Heart left ventricle (tissue), 16 donors: ENCODE measurements around the gene B3GAT1. TPM values are rescaled to one million over a fixed set of nuclear protein-coding genes. Genes with fewer than 3 reads are reported as not detected.
"Not testable (repeated sequence)": the region's sequence is repeated elsewhere in the genome, so short reads cannot be mapped to it uniquely, and the experiment has no call there.

Source experiments
- ATAC-seq, 4 donors: fragments of 200-7000 bp; cut with Tn5 transposase; one replicate each; pipeline ENCODE4 v1.9.1; 2020 to 2022; ENCODE audit warnings: moderate library complexity in 4 of 4, mild to moderate bottlenecking in 3 of 4, moderate number of reproducible peaks in 1 of 4
- DNase-seq, 5 donors: peaks; one replicate each; pipeline ENCODE4 v3.0.0-alpha.2; 2020
- H3K27ac ChIP-seq, 12 donors: fragments of 200-600 bp; sonication (generic) in 4 of 12; one replicate each; pipeline versions ENCODE4 v1.5.0 to v1.8.0; 2016 to 2022; ENCODE audit warnings: mild to moderate bottlenecking in 2 of 12
- H3K27me3 ChIP-seq, 9 donors: fragments of 200-600 bp; sonication (generic) in 2 of 9; one replicate each; pipeline versions ENCODE4 v1.5.1 to v1.8.0; 2016 to 2022; ENCODE audit warnings: mild to moderate bottlenecking in 3 of 9
- H3K36me3 ChIP-seq, 9 donors: fragments of 200-600 bp; sonication (generic) in 2 of 9; one replicate each; pipeline versions ENCODE4 v1.5.0 to v1.8.0; 2018 to 2022; ENCODE audit warnings: mild to moderate bottlenecking in 2 of 9
- H3K4me1 ChIP-seq, 12 donors: fragments of 200-600 bp; sonication (generic) in 4 of 12; one replicate each; pipeline versions ENCODE4 v1.5.0 to v1.8.0; 2016 to 2022; ENCODE audit warnings: mild to moderate bottlenecking in 3 of 12
- H3K4me3 ChIP-seq, 12 donors: fragments of 200-600 bp; sonication (generic) in 4 of 12; one replicate each; pipeline versions ENCODE4 v1.5.0 to v1.8.0; 2017 to 2022; ENCODE audit warnings: mild to moderate bottlenecking in 9 of 12, moderate library complexity in 4 of 12
- H3K9me3 ChIP-seq, 12 donors: fragments of 200-600 bp; sonication (generic) in 4 of 12; one replicate each; pipeline versions ENCODE4 v1.5.0 to v1.8.0; 2016 to 2022; ENCODE audit warnings: mild to moderate bottlenecking in 1 of 12
- POLR2A ChIP-seq, 2 donors: fragments of 450-650 bp; IDR thresholded peaks; one replicate each; pipeline ENCODE4 v1.6.1; 2017; ENCODE audit warnings: antibody characterized with exemption in 2 of 2, mild to moderate bottlenecking in 2 of 2, moderate library complexity in 2 of 2
- WGBS, 4 donors: extraction: QIAGEN DNeasy Blood & Tissue Kit in 2 of 4; methylation state at CpG; one replicate each; pipeline versions ENCODE4 v1.1.5 to v1.1.7; 2013 to 2018; 5-methylcytosine and 5-hydroxymethylcytosine counted together
- intact Hi-C, 10 donors: fragments of 100-400 bp; cut with DNase I; formaldehyde crosslinking; loops; one replicate each; pipeline versions ENCODE4 v1.11.1 to v1.14.2; 2022
- polyA plus RNA-seq, 2 donors: library from polyadenylated mRNA; stranded (reverse); fragments of 200-250 nt; gene quantifications; one replicate each; pipeline ENCODE4 v1.2.3, GENCODE V29; 2013
- total RNA-seq, 9 donors: library from RNA; depleted of rRNA in 2 of 9; stranded (reverse); fragments of >200 nt in 2 of 9; fragmentation: NEBNext Ultra II Directional in 3 of 9; extraction: Animal tissue kit (Norgen Biotek cat#: 25700) in 3 of 9; gene quantifications; one replicate each; pipeline versions ENCODE4 v1.1.0 to v1.2.4, GENCODE V29; 2016 to 2023
- TF ChIP-seq, protein P1 (sequence below), 12 donors: fragments of 200-600 bp; sonication (generic) in 4 of 12; IDR thresholded peaks; one replicate each; pipeline versions ENCODE4 v1.5.0 to v1.8.0; 2018 to 2022; ENCODE audit warnings: antibody characterized with exemption in 12 of 12, mild to moderate bottlenecking in 5 of 12
- donor health status: ischemic (EF 13 %, LVEDD 7.1; RV severe dilation, severe dysfunction).
- donor health status: healthy with polysubstance abuse.
- donor health status: DM: no; HTN: yes; CAD: no.
- donor health status: DM: no; HTN: no; CAD: no.
- donor health status: ischemic (EF 25% LVEDD 6.9; RV normal size, moderate dysfunction).
- donor health status: ischemic (EF 25% LVEDD 5.7; RV mildly dilated, moderate dysfunction).
- donor health status: healthy.
- donor health status: DM: yes; HTN: yes; CAD: no.
- donor health status: ischemic (EF 35%, LVEDD 5.7; RV mildly dilated, moderate dysfunction).
- donor health status: nonischemic (EF 11% LVEDD 7.7; RV severe dilation, severe dysfunction).
- donor health status: DM: yes; HTN: yes; CAD: no.
- donor health status: PGD.
- donor health status: ischemic (EF 29% LVEDD 5.4; RV normal size, mild dysfunction).
- donor health status: nonischemic (EF 23%, LVEDD 6.1; RV moderate dilation, normal function).

B3GAT1 gene
- total and polyA plus RNA-seq, 11 donors = 0.04 to 0.64 (median 0.09) TPM; not detected in 4

DNA sequence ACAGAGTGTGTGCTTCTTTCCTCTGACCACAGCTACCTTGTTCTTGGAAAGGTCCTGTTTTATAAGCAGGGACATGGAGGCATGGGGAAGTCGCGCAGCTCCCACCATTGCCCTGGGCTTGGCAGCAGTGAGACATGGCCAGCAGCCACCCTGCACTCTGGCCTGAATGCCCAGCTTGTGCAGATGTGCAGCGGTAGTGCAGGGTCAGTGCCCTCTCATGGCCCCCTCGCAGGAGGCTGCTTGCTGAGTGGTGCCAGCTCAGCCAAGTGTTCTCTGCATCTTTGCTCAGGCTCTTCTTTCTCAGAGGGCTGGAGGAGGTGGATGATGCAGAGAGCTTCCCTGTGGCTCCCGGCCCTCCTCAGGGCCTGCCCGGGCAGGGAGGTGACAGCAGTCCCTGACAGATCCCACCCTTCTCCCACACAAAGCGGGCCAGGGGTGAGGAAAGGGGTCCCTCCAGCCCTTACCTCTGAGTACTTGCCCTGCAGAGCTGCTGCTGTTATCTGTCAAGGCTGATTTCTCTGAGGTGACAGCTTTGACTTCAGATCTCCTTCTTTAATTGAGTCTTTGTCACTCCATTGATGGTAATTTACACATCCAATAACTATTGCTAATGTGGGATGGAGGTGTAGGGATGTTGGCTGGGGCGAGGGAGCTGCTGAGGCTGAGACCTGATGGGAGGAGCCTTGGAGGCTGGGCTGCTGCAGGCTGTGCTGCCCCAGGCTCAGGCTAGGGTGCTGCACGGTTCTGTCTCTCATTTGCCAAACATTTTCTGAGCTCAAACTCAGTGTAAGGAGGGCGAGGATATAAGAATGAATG is 47.4 kb upstream of the B3GAT1 start:
- Histone ChIP-seq H3K27me3 (peaks cover 0 to 32% (median 12%) of the 10 kb centered on the region in 9 donors), H3K36me3 (no peaks in the 10 kb centered on the region), H3K4me3 (no peak overlapping the region), H3K4me1 (no peaks in the 10 kb centered on the region), H3K9me3 (peaks cover 0 to 20% (median 10%) of the 10 kb centered on the region in 12 donors), H3K27ac (no peak overlapping the region)
- intact Hi-C loops = no loop called here
- no peak for TF ChIP-seq POLR2A (IDR thresholded peaks at IDR 0.05)
- TF ChIP-seq, protein P1, sequence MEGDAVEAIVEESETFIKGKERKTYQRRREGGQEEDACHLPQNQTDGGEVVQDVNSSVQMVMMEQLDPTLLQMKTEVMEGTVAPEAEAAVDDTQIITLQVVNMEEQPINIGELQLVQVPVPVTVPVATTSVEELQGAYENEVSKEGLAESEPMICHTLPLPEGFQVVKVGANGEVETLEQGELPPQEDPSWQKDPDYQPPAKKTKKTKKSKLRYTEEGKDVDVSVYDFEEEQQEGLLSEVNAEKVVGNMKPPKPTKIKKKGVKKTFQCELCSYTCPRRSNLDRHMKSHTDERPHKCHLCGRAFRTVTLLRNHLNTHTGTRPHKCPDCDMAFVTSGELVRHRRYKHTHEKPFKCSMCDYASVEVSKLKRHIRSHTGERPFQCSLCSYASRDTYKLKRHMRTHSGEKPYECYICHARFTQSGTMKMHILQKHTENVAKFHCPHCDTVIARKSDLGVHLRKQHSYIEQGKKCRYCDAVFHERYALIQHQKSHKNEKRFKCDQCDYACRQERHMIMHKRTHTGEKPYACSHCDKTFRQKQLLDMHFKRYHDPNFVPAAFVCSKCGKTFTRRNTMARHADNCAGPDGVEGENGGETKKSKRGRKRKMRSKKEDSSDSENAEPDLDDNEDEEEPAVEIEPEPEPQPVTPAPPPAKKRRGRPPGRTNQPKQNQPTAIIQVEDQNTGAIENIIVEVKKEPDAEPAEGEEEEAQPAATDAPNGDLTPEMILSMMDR (IDR thresholded peaks at IDR 0.05) = no peak
- 35 to 43% (median 38%) methylated on average over 9 to 10 of the region's 10 CpGs for WGBS, 4 donors
- DNase-seq (no peak), ATAC-seq (no peak)

DNA sequence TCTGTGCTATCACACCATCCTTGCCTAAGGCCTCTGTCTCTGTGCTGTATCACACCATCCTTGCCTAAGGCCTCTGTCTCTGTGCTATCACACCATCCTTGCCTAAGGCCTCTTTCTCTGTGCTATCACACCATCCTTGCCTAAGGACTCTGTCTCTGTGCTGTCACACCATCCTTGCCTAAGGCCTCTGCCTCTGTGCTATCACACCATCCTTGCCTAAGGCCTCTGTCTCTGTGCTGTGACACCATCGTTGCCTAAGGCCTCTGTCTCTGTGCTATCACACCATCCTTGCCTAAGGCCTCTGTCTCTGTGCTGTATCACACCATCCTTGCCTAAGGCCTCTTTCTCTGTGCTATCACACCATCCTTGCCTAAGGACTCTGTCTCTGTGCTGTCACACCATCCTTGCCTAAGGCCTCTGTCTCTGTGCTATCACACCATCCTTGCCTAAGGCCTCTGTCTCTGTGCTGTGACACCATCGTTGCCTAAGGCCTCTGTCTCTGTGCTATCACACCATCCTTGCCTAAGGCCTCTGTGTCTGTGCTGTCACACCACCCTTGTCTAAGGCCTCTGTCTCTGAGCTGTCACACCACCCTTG is 45.5 kb upstream of the B3GAT1 start:
- intact Hi-C loops, H3K36me3 ChIP-seq, H3K27ac ChIP-seq, ATAC-seq, DNase-seq, H3K4me3 ChIP-seq, H3K4me1 ChIP-seq: not testable (repeated sequence)
- WGBS, 4 donors = 68 to 78% (median 76%) methylated on average over 1 to 2 of the region's 2 CpGs
- Histone ChIP-seq H3K9me3 (peaks cover 0 to 20% (median 10%) of the 10 kb centered on the region in 12 donors), H3K27me3 (peaks cover 0 to 14% (median 0%) of the 10 kb centered on the region in 9 donors)

DNA sequence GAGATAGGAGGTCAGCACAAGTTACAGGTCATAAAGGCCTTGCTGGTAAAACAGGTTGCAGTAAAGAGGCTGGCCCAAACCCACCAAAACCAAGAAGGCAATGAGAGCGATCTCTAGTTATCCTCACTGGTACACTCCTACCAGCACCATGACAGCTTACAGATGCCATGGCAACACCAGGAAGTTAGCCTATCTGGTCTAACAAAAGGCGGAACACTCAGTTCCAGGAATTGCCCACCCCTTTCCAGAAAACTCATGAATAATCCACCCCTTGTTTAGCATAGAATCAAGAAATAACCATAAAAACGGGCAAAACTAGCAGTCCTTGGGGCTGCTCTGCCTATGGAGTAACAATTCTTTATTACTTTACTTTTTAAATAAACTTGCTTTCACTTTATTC is 43.5 kb upstream of the B3GAT1 start:
- no peak overlapping the region for H3K4me3 ChIP-seq
- no peak for TF ChIP-seq POLR2A (IDR thresholded peaks at IDR 0.05)
- TF ChIP-seq, protein P1 (IDR thresholded peaks at IDR 0.05) = no peak
- no peak for DNase-seq
- H3K27me3 ChIP-seq = peaks cover 0 to 3% (median 0%) of the 10 kb centered on the region in 9 donors
- no peak for ATAC-seq
- no peaks in the 10 kb centered on the region for H3K36me3 ChIP-seq
- intact Hi-C loops = no loop called here
- H3K9me3 ChIP-seq = peaks cover 0 to 20% (median 10%) of the 10 kb centered on the region in 12 donors
- no peaks in the 10 kb centered on the region for H3K4me1 ChIP-seq
- 68 to 78% (median 74%) methylated on average over 3 of the region's 3 CpGs for WGBS, 4 donors
- no peak overlapping the region for H3K27ac ChIP-seq

DNA sequence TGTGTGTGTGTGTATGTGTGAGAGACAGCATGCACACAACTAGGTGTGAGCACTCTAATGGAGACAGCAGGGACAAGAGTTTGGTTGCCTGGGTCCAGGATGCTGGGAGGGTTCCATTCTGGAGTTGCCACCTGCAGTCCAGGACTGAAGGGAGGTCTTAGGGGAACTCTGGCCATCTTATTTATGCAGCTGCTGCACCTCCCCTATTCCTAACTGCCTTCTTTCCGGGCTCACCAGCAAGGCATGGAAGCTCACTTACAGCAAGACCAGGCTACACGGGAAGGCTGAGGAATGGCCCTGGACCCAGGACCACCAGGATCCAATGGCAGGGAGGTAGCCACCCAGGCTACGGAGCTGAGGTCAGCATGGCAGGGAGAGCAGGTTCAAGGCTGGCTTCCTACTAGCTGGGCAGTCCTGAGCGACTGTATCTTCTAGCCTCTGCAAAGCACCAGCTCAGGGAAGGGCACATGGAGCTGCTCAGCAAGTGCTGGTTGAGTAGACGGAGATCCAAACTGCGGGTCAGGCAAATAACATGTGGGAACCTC is 42.2 kb upstream of the B3GAT1 start:
- no peak overlapping the region for H3K4me3 ChIP-seq
- H3K4me1 ChIP-seq = no peaks in the 10 kb centered on the region
- no peak overlapping the region for H3K27ac ChIP-seq
- DNase-seq = no peak
- peaks cover 0 to 20% (median 10%) of the 10 kb centered on the region in 12 donors for H3K9me3 ChIP-seq
- 76 to 82% (median 79%) methylated on average over 4 to 6 of the region's 6 CpGs for WGBS, 4 donors
- no peaks in the 10 kb centered on the region for H3K36me3 ChIP-seq
- ATAC-seq = no peak
- peaks cover 0 to 5% (median 0%) of the 10 kb centered on the region in 9 donors for H3K27me3 ChIP-seq
- intact Hi-C loops = no loop called here
- TF ChIP-seq POLR2A (IDR thresholded peaks at IDR 0.05) = no peak
- TF ChIP-seq, protein P1 (IDR thresholded peaks at IDR 0.05) = no peak
